Breast epithelium (tissue), 3 donors: Measurements from ENCODE around the gene B4GALNT1.
"Not testable (repeated sequence)": the region's sequence is repeated elsewhere in the genome, so short reads cannot be mapped to it uniquely, and the experiment has no call there.

Source experiments
- CTCF ChIP-seq, 3 donors: fragments of 450-650 bp; IDR thresholded peaks; one replicate each; pipeline ENCODE4 v1.5.1; 2016 to 2017; ENCODE audit warnings: antibody characterized with exemption in 3 of 3, mild to moderate bottlenecking in 3 of 3, moderate library complexity in 3 of 3
- POLR2A ChIP-seq: fragments of 450-650 bp; IDR thresholded peaks from one replicate; pipeline ENCODE4 v1.6.1; 2016; ENCODE audit warnings: antibody characterized with exemption, mild to moderate bottlenecking, moderate library complexity
- POLR2AphosphoS5 ChIP-seq, 3 donors: sonication (generic); formaldehyde crosslinking; IDR thresholded peaks; one replicate each; pipeline ENCODE4 v1.6.1; 2017; ENCODE audit warnings: antibody characterized with exemption in 3 of 3

DNA sequence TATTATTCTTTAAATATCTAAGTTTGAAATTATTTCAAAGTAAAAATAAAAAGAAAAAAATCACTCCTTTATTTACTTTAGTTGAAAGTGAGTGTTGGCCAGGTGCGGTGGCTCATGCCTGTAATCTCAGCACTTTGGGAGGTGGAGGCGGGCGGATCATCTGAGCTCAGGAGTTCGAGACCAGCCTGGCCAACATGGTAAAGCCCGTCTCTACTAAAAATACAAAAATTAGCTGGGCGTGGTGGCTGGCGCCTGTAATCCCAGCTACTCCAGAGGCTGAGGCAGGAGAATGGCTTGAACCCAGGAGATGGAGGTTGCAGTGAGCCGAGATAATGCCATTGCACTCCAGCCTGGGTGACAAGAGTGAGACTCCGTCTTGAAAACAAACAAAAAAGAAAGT lies 3.7 kb upstream of the B4GALNT1 start:
- TF ChIP-seq POLR2AphosphoS5 (IDR thresholded peaks at IDR 0.05); CTCF (IDR thresholded peaks at IDR 0.05); POLR2A: not testable (repeated sequence)
